GM18498 (cell line): ENCODE measurements around the gene MRPL39.
A peak's percentile ranks its signal among the peaks of the same experiment; 100 is the strongest.

Source experiments
- ATAC-seq: cut with Tn5 transposase; IDR thresholded peaks from one replicate; pipeline ENCODE4 v1.9.1; 2021; ENCODE audit warnings: mild to moderate bottlenecking, moderate library complexity; ENCODE audit not compliant: unreplicated experiment

Gene MRPL39

DNA sequence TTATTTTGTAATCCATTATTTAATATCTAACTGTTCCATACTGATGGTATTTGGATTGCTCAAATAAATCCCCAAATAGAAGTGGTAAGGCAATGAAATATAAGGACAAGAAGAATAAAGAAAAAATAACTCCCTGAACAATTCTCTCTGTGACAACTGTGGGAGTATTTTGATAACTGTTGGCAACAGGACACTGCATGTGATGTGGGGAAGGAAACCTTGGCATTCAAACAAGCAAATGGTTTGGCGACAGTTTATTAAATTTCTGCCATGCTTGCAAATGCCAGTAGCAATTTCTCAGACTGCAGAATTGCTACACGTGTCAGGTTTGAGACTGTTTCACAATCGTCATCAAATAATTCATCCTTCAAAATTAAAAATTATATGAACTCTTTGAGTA lies 8.6 kb upstream of the MRPL39 start:
- ATAC-seq, result no peak

DNA sequence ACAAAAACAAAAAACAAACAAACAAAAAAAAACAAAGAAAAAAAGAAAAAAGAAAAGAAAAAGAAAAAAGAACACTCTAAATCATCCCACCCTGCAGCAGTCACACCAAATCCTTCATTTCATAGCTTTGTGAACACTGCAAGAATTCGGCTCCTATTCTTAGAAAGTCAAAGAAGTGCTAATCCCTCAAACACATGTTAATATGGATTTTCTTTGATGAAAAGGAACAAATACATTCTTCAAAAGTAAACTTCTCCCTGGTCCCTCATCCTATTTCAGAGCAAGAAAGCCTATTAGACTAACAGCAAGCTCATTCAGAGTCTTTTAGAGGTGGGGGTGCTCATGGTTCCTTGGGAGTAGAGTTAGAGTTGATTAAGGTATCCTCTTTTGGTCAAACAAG lies 7.2 kb upstream of the MRPL39 start:
- ATAC-seq, result no peak

DNA sequence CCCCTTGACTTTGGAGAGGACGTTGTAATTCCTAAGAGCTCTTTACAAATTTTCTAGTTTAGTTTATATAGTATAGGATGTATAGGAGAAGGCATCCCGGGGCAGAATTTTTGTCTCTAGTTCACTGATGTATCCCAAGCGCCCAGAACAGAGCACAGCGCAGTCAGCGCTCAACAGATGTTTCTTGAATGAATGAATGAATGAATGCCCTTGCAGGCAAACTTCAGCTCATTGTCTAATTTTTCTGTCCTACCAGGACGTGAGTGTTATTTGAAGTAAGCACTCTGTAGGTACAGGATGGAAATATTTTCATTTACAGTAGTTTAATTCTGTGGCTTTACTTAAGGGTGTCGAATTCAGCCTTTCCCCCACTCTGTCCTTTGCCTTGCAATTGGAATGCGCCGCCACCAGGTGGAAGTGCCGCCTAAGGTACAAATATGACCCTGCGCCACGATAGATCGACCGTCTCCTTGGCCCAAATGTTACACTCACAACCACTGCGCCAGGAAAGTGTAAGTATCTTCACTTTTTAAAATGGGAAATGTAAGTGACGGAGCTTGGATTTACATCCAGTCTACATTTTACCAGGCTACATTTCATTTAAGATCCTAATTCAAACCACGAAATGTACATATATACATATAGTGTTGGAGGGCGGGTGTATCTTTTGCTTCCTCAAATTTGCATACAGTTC lies 910 bp upstream of the MRPL39 start:
- peak; percentile 80 for ATAC-seq

DNA sequence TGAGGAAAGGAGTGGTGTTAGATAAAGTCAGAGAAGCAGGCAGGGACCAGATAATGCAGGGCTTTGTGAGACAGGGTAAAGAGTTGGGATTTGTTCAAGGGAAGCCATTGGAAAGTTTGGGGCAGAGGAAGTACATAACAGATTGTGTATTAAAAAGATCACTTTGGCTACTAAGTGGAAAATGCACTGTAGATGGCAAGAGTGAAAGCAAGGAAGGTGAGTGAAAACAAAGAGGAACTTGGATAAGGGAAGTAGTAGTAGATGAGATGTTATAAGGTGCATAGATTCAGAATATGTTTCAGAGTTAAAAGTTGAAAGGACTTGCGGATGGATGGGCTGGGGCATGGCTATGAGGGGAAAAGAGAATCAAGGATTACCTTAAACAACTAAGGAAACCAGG lies 17.4 kb downstream of the MRPL39 start:
- no peak for ATAC-seq

DNA sequence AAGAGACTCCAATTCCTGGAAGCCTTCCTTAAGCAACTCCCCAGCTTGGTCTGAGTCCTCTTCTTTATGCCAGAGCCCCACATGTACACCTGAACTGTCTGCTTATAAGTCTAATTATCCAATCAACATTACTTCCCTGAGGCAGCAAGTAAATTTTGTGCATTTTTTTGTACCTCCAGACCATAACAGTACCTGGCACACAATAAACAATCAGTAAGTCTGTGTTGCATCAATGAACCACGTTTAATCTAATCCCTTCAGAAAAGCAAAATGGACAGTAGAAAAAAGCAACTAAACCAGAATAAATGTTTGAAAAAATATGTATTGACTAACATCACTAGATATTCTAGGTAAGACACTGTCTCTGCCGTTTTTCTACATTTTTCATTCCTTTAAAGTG lies 20.5 kb downstream of the MRPL39 start:
- no peak for ATAC-seq

DNA sequence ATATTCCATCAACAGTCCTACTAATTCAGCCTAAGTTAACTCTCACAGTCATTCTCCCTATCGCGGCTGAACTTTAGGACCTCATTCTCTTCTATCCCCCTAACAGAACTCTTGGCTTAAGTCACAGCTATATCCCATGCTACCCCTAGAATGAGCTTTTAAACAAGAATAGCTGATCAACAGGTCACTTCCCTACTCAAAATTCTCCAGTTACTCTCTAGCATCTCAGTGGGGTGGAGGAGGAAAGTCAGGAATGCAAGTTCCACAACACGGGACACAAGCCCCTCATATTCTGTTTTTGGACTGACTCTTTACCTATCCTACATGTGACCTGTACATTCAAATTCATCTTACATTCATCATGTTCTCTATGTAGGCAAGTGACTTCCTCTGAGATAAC lies 21.0 kb downstream of the MRPL39 start:
- no peak for ATAC-seq

DNA sequence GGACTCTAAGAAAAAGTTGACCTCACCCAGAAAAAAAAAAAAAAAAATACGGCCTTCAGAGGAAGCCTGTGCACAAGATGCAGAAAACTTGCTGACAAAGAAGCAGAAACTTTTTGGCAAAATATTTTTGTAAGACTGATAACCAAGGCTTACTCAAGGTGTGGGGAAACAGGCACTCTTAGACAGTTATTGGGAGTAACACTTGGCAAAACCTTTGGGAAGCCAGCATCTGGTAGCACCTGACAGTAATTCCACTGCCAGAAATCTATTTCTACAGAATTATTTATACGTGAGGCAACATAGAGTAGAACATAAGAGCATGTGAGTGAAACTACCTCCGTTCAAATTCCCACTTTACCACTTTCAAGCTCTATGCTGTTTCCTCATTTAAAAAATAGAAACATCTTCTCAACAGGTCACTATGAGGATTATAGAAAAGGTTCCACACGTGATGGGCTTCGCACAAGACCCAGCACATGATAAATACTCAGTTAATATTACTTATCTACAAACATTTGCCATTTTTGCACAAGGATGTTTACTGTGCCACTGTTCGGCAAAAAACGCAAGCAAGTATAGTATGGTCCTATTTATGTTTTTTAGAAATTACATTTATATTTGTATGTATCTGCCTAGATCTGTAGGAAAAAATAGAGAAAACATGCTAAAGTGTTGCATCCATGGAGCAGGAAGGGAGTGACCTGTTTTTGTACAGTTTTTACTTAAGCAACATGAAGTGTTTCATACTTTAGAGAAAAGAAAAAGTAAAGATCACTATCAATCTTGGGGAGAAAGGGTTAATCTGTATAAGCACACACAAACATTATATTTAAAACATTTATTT lies 22.2 kb downstream of the MRPL39 start:
- no peak for ATAC-seq

DNA sequence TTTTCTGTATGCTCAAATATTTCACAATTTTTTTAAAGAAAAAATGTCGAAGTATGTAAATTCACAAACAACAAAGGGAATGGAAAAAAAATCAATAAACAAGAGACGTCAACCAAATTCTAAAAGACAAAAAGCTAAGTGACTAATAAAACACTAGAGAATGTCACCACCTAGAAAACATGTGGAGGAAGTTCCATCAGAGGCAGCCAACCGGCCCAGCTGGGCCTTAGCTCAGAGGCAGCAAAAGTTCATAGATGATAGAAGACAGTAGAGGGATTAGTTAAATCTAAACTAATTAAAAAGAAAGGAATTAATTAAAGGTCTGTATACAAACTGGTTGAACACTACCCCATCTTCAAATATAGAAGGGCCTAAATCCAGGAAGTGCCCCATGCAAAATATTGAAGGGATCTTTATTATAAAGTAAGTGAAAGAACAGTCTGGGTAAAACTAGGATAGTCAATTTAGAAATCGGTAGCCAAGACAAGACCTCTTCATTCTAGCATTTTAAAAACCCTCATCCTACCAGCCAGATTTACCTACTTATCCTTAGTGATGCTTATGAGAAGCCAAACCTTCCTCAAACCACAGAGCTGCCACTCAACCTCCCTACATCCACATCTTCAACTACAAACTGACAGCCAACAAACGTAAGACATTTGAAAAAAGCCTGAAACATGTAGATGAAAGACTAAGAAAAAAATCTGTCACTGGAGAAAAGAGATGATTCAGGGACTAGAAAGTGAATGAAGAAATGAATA lies 23.7 kb downstream of the MRPL39 start:
- ATAC-seq, result no peak

DNA sequence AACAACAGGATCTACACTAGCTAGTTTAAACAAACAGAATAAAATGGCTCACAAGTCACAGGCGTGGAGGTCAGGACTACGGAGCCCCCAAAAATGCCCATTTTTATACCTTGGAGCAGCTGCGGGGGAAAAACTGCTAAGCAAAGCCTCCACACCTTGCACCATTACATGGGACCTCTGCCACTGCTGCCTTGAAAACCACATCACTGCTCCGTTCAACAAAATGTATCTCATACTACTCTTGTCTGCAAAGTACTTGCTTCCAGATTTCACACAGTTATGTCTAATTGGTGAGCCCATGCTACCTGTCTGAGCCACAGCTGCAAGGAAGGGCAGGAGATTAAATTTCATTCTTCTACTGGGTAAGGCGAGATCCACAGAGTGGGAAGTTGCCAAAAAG lies 24.4 kb downstream of the MRPL39 start:
- ATAC-seq, result no peak

DNA sequence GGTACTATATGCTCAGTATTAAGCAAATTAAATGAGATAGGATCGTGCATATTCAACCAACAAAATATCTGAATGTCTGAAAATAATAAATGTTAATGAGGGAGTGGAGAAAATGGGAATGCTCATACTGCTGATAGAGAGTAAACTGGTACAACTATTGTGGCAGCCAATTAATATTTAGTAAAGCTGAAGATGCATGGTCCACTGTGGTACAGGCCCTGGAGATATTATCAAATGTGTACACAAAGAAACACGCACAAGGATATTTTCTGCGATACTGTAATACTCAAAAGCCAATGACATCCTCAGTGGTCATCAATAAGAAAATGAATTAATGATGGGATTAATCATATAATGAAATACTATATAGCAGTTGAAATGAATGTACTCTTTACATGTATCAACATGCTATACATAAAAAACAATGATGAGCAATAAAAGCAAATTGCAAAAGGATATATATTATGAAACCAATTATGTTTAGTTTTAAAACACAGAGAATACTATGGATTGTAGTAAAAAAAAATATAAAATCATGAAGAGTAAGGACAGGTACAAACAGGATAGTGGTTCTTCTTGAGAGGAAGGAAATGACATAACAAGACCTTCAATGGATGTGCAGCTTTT lies 25.0 kb downstream of the MRPL39 start:
- no peak for ATAC-seq

DNA sequence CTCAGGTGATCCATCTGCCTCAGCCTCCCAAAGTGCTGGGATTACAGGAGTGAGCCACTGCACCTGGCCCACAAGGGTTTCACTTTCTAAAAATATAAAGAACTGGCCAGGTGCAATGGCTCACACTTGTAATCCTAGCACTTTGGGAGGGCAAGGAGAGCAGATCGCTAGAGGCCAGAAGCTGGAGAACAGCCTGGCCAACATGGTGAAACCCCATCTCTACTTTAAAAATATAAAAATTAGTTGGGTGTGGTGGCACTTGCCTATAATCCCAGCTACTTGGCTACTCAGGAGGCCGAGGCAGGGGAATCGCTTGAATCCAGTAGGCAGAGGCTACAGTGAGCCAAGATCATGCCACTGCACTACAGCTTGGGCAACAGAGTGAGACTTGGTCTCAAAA lies 25.7 kb downstream of the MRPL39 start:
- ATAC-seq, result no peak

DNA sequence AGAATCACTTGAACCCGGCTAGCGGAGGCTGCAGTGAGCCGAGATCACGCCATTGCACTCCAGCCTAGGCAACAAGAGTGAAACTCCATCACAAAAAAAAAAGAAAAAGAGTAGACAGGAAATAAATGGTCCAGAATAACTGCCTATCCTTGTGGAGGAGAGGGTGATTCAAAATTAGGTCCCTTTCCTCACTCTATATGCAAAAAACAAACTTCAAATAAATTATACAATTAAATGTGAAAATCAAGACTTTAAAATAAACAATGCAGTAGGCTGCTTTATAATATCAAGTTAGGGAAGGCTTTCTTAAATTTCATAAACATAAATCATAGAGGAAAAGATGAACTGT lies 26.4 kb downstream of the MRPL39 start:
- ATAC-seq, result no peak

DNA sequence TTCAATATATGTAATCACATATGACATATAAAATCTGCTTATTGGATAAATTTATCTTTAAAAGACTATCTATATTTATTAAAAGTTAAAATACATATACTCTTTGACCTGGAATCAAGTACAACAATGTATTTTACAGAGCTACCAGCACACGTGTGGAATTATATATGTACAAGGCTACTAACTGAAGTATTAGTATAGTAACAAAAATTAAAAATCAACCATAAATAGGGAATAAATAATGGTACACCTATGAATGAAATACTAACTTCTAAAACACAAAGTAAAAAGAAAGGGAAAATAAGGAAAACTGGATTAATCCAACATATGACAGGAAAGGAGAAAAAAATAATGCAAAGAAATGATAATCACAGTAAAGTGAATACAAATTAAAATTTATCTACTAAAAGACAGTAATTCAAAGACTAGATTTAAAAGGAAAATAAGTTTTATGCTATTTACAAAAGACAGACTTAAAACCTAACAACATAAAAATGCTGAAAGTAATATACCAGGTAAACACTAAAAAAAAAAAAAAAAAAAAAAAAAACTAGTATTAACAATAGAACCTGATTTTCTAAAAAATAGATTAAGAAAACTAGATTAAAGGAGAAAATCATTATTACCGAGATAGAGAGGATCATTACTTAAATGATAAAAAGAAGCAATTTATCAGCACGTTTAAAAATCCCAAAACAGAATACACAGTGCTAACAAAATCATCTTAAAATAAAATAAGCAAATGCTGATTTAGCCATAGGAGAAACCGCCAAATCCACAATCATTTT lies 27.9 kb downstream of the MRPL39 start:
- ATAC-seq, result no peak

DNA sequence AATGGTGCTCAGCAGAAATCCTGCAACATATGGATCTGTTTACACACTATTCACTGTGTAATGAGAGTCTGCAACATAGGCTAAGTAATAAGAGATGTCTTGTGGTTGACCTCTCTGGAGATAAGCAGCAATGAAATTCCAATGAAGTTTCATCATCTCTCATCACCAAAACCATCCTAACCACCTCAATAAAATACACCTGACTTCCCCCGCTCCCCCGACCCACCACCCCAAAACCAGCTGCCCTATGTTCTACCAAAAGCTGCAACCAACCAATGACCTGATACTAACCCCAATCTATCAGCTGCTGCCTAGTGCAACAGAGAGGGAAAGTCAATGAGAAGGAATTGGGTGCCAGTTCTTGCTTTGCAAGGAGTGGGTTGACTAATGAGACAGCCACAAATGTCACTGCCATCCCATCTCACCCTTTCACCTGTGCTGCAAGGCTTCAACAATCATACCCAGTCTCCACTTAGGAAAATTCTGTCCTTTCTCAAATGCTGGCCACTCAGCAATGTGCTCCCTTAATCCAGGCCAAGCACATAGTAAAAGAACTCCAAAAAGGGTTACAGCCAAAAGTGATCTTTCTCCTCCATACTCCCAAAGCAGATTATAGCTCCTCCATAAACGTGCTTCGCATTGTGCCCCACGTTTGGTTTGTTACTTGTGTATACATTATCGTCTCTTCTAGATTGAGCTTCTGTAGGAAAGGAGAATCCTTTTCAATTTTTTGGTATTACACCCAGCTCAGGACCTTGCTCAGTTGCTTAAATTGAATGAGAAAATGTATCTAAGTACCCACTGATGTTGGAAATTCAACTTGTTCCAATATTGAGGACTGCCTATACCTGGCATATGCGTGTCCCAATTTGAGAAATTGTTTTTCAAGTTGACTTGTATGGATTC lies 29.0 kb downstream of the MRPL39 start:
- peak; percentile 31 for ATAC-seq

DNA sequence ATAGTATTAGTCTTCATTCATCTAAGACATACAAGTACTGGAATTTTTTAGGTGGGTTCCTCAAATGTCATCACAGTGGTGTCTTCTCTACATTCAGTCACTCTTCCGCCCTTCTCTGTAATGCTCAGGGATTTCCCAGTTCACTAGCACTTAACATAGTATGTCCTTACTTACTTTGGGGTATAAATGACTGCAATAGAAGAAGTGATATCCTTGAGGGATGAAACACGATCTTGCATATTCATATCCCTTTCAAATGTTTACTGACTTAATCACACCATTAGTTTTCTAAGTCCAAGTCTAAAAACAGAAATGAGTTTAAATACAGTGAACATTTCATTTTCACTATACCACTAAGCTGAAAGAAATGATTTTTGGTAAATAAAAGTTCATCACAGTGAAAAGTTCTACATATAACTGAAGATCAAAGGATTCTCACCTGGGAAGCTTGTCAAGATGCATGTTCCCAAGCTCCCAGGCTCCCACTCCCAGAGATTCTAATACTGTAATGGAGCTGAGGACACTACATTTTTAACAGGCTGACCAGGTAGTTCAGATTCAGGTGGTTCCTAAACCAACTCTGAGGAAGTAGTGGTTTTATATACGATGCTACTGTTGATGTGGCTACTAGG lies 29.7 kb downstream of the MRPL39 start:
- no peak for ATAC-seq

DNA sequence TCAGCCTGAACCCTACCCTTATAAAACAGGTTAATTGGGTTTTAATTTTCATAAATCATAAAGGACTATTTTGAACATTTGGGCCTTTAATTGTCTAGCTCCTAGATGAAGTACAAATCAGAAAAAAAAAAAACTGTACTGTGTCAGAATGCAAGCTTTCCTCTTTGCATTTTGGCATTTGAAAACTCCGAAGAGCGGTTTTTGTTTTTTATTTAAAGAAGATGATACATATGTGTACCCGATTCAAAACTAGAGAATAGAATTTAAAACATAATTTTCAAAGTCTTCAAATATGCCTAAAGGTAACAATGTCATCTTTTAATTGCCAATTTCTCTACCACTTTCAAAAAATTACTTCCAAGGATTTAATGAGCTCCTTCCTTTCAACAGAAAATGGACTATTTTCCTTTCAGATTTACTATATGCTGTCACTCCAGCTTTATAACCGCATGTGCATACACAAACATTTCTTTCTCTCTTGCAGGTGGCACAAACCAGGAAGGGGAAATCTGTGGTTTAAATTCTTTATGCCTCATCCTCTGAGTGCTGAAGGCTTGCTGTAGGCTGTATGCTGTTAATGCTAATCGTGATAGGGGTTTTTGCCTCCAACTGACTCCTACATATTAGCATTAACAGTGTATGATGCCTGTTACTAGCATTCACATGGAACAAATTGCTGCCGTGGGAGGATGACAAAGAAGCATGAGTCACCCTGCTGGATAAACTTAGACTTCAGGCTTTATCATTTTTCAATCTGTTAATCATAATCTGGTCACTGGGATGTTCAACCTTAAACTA lies 33.7 kb downstream of the MRPL39 start:
- peak; percentile 27 for ATAC-seq

DNA sequence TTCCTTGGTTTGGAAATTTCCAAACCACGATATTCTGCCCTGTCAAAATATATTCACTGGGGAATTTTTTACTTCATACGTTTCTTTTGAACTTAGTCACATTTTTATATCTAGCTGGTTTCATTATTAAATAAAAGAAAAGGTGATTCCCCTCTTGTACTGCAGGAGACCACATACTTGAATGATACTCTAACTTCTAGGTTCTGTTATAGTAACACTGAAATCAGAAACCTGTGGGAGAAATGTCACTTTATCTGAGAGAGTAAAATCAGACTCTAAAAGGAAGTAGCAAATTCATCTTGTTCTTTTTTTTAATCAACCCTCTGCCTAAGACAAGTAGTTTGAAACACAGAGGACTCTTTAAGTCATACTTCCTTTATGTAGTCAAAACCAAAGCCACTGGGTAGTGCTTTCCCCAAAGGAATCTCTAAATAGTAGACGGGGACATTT lies 34.4 kb downstream of the MRPL39 start:
- ATAC-seq, result peak; percentile 40

DNA sequence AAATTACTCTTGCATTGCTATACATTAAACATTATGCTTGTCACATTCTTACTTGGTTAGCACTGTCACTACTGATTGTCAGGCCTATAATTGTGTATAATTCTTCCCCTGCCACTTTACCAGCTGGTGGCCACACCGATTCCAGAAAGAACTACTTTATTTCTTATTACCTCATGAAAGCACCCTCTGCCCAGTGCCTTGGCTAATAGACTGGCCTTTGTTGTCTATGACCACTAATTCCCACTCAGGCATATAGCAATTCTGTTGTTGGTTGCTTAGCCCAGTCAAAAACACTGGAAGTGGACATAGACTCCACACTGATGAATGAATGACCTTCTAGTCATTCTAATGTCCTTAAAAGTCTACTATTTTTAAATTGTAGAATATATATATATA lies 35.6 kb downstream of the MRPL39 start:
- no peak for ATAC-seq
